HepG2 (cell line): ENCODE results near the gene ADGRG1. TPM values are rescaled to one million over a fixed set of nuclear protein-coding genes. Genes with fewer than 3 reads are reported as not detected.

Experiments
- IRX3 ChIP-seq: sonication (generic); formaldehyde crosslinking; IDR thresholded peaks from 2 replicates; pipeline ENCODE4 v1.8.1; 2023; ENCODE audit warnings: mild to moderate bottlenecking, low read depth, missing genetic modification reagents, borderline replicate concordance
- MXI1 ChIP-seq: IDR thresholded peaks from 3 replicates; pipeline ENCODE4 v1.6.1; 2012; ENCODE audit warnings: low read depth, low read length, inconsistent platforms, borderline replicate concordance
- NR2F1 ChIP-seq, 2 experiments: fragments of 450-650 bp in 1 of 2; formaldehyde crosslinking in 1 of 2; IDR thresholded peaks; 2 replicates each; pipeline versions ENCODE4 v1.5.0 to v1.6.1; 2016 to 2020; ENCODE audit warnings: mild to moderate bottlenecking in 1 of 2, missing compliant biosample characterization in 1 of 2, missing genetic modification reagents in 1 of 2, moderate library complexity in 1 of 2
- REST ChIP-seq, 2 experiments: IDR thresholded peaks; 2 replicates each; pipeline ENCODE4 v1.6.1; 2011 to 2012; ENCODE audit warnings: low read length in 2 of 2, borderline replicate concordance in 1 of 2, low read depth in 1 of 2, mild to moderate bottlenecking in 1 of 2, moderate library complexity in 1 of 2
- ZBTB10 ChIP-seq: sonication (generic); formaldehyde crosslinking; IDR thresholded peaks from 2 replicates; pipeline ENCODE4 v1.4.0; 2020; ENCODE audit warnings: missing genetic modification reagents, borderline replicate concordance
- ZNF318 ChIP-seq: sonication (generic); formaldehyde crosslinking; IDR thresholded peaks from 2 replicates; pipeline ENCODE4 v1.4.0; 2020; ENCODE audit warnings: mild to moderate bottlenecking, missing genetic modification reagents
- ZNF710 ChIP-seq: sonication (generic); formaldehyde crosslinking; IDR thresholded peaks from 2 replicates; pipeline ENCODE4 v1.5.0; 2020; ENCODE audit warnings: mild to moderate bottlenecking, missing genetic modification reagents, borderline replicate concordance
- ZNF773 ChIP-seq: sonication (generic); formaldehyde crosslinking; IDR thresholded peaks from 2 replicates; pipeline ENCODE4 v1.4.0; 2020; ENCODE audit warnings: missing genetic modification reagents, borderline replicate concordance
- polyA plus RNA-seq, 8 experiments: library from polyadenylated mRNA; depleted of rRNA in 3 of 8; stranded (reverse) in 7 of 8; unstranded in 1 of 8; fragments of >200 nt; fragmentation: Illumina TruSeq in 4 of 8; extraction: Trizol in 4 of 8; gene quantifications; 2 replicates each; pipeline versions ENCODE4 v1.2.1 to v1.2.3, GENCODE V29; 2011 to 2016; ENCODE audit warnings: low read depth in 4 of 8, missing spikeins in 1 of 8, mixed read lengths in 1 of 8; ENCODE audit not compliant: insufficient read depth in 1 of 8
- total RNA-seq, 5 experiments: library from RNA; depleted of rRNA; stranded (reverse); fragments of >200 nt; fragmentation: Illumina TruSeq; extraction: Trizol; gene quantifications; 2 replicates each; pipeline ENCODE4 v1.2.3, GENCODE V29; 2016; ENCODE audit warnings: low read depth in 1 of 5

ADGRG1 gene
- total and polyA plus RNA-seq, 2 of the 13 experiments (the other 11 are each of a cell fraction or from before 2014, with no cell fraction given) = 2.7 to 5.9 TPM

GRCh38 chr16:57648581-57649442, 20.4 kb downstream of the ADGRG1 start (continued):
- no peak for TF ChIP-seq ZBTB10 (CRISPR knock-in tag)
- TF ChIP-seq ZNF773 (CRISPR knock-in tag) = no peak; the same call in 1 of the 2 replicates
- TF ChIP-seq ZNF710 (CRISPR knock-in tag) = peak; percentile 27; the same call in 1 of the 2 replicates
- TF ChIP-seq IRX3 (CRISPR knock-in tag) = 0 out of 2 replicates have a peak, but pooled peaks have one; percentile 37
- TF ChIP-seq ZNF318 (CRISPR knock-in tag) = 0 out of 2 replicates have a peak, but pooled peaks have one; percentile 86
- TF ChIP-seq REST (IDR thresholded peaks at IDR 0.05; ENCODE audit: borderline replicate concordance in 1 of 2, low read depth in 1 of 2, low read length in 2 of 2) = no peak
- TF ChIP-seq MXI1 = peak; percentile 68; the same call in 2 of the 3 replicates
- no peak for TF ChIP-seq NR2F1 (CRISPR knock-in tag; IDR thresholded peaks at IDR 0.05)
